ENCODE results near the gene CNTNAP4. TPM values are rescaled to one million over a fixed set of nuclear protein-coding genes. Genes with fewer than 3 reads are reported as not detected.

CNTNAP4 gene
- total RNA-seq, 1 donor from 2014 or later, result not detected

- peaks cover 8% of the 10 kb centered on the region for H3K9me3 Mint-ChIP-seq
- intact Hi-C loops (cut with micrococcal nuclease), result no loop called here
Measured at GRCh38 chr16:76446251-76446650, 169.1 kb downstream of the CNTNAP4 start.

GRCh38 chr16:76450890-76451289, 173.7 kb downstream of the CNTNAP4 start:
- no peak for DNase-seq (ENCODE audit: low spot score)
- Mint-ChIP-seq H3K36me3 (ENCODE audit: low read depth) (no peaks in the 10 kb centered on the region), H3K27me3 (ENCODE audit: low read depth) (no peaks in the 10 kb centered on the region), H3K27ac (no peak overlapping the region), H3K4me3 (ENCODE audit: low read depth) (no peak overlapping the region), H3K9me3 (peaks cover 8% of the 10 kb centered on the region), H3K4me1 (ENCODE audit: low read depth) (no peaks in the 10 kb centered on the region)
- intact Hi-C loops (cut with micrococcal nuclease), result no loop called here

More at GRCh38 chr16:76446251-76446650, 169.1 kb downstream of the CNTNAP4 start:
- Mint-ChIP-seq H3K27ac (no peak overlapping the region), H3K4me3 (ENCODE audit: low read depth) (no peak overlapping the region), H3K27me3 (ENCODE audit: low read depth) (no peaks in the 10 kb centered on the region), H3K4me1 (ENCODE audit: low read depth) (no peaks in the 10 kb centered on the region), H3K36me3 (ENCODE audit: low read depth) (no peaks in the 10 kb centered on the region)
- no peak for DNase-seq (ENCODE audit: low spot score)

- Mint-ChIP-seq H3K27ac (no peak overlapping the region), H3K27me3 (ENCODE audit: low read depth) (no peaks in the 10 kb centered on the region), H3K36me3 (ENCODE audit: low read depth) (no peaks in the 10 kb centered on the region), H3K9me3 (no peaks in the 10 kb centered on the region), H3K4me3 (ENCODE audit: low read depth) (no peak overlapping the region), H3K4me1 (ENCODE audit: low read depth) (no peaks in the 10 kb centered on the region)
- intact Hi-C loops (cut with micrococcal nuclease), result no loop called here
- no peak for DNase-seq (ENCODE audit: low spot score)
Measured at GRCh38 chr16:76455257-76455656, 178.1 kb downstream of the CNTNAP4 start.

GRCh38 chr16:76456016-76456415, 178.8 kb downstream of the CNTNAP4 start:
- Mint-ChIP-seq H3K27me3 (ENCODE audit: low read depth) (no peaks in the 10 kb centered on the region), H3K27ac (no peak overlapping the region)
- intact Hi-C loops (cut with micrococcal nuclease), result no loop called here

GRCh38 chr16:76459111-76459510, 181.9 kb downstream of the CNTNAP4 start:
- intact Hi-C loops (cut with micrococcal nuclease), result no loop called here
- DNase-seq (ENCODE audit: low spot score), result no peak
- Mint-ChIP-seq H3K9me3 (no peaks in the 10 kb centered on the region), H3K27ac (no peak overlapping the region), H3K36me3 (ENCODE audit: low read depth) (no peaks in the 10 kb centered on the region), H3K4me3 (ENCODE audit: low read depth) (no peak overlapping the region), H3K27me3 (ENCODE audit: low read depth) (no peaks in the 10 kb centered on the region), H3K4me1 (ENCODE audit: low read depth) (no peaks in the 10 kb centered on the region)

More at GRCh38 chr16:76456016-76456415, 178.8 kb downstream of the CNTNAP4 start:
- Mint-ChIP-seq H3K36me3 (ENCODE audit: low read depth) (no peaks in the 10 kb centered on the region), H3K9me3 (no peaks in the 10 kb centered on the region), H3K4me3 (ENCODE audit: low read depth) (no peak overlapping the region), H3K4me1 (ENCODE audit: low read depth) (no peaks in the 10 kb centered on the region)
- DNase-seq (ENCODE audit: low spot score), result no peak

- no peak for DNase-seq (ENCODE audit: low spot score)
- intact Hi-C loops (cut with micrococcal nuclease), result no loop called here
- no peaks in the 10 kb centered on the region for H3K36me3 Mint-ChIP-seq (ENCODE audit: low read depth)
- H3K27ac Mint-ChIP-seq, result no peak overlapping the region
- H3K27me3 Mint-ChIP-seq (ENCODE audit: low read depth), result no peaks in the 10 kb centered on the region
- H3K4me1 Mint-ChIP-seq (ENCODE audit: low read depth), result no peaks in the 10 kb centered on the region
- H3K9me3 Mint-ChIP-seq, result no peaks in the 10 kb centered on the region
- H3K4me3 Mint-ChIP-seq (ENCODE audit: low read depth), result no peak overlapping the region
Measured at GRCh38 chr16:76461836-76462235, 184.6 kb downstream of the CNTNAP4 start.

- intact Hi-C loops (cut with micrococcal nuclease), result no loop called here
- Mint-ChIP-seq H3K4me1 (ENCODE audit: low read depth) (no peaks in the 10 kb centered on the region), H3K36me3 (ENCODE audit: low read depth) (no peaks in the 10 kb centered on the region), H3K27ac (no peak overlapping the region), H3K27me3 (ENCODE audit: low read depth) (no peaks in the 10 kb centered on the region), H3K9me3 (no peaks in the 10 kb centered on the region), H3K4me3 (ENCODE audit: low read depth) (no peak overlapping the region)
- no peak for DNase-seq (ENCODE audit: low spot score)
Measured at GRCh38 chr16:76464955-76465620, 187.9 kb downstream of the CNTNAP4 start.

GRCh38 chr16:76466871-76467270, 189.7 kb downstream of the CNTNAP4 start:
- no peak overlapping the region for H3K4me3 Mint-ChIP-seq (ENCODE audit: low read depth)
- H3K4me1 Mint-ChIP-seq (ENCODE audit: low read depth), result no peaks in the 10 kb centered on the region
- H3K27me3 Mint-ChIP-seq (ENCODE audit: low read depth), result no peaks in the 10 kb centered on the region
- intact Hi-C loops (cut with micrococcal nuclease), result no loop called here
- H3K9me3 Mint-ChIP-seq, result peaks cover 2% of the 10 kb centered on the region
- DNase-seq (ENCODE audit: low spot score), result no peak
- no peaks in the 10 kb centered on the region for H3K36me3 Mint-ChIP-seq (ENCODE audit: low read depth)
- no peak overlapping the region for H3K27ac Mint-ChIP-seq

- intact Hi-C loops (cut with micrococcal nuclease), result no loop called here
- Mint-ChIP-seq H3K27ac (no peak overlapping the region), H3K27me3 (ENCODE audit: low read depth) (no peaks in the 10 kb centered on the region), H3K36me3 (ENCODE audit: low read depth) (no peaks in the 10 kb centered on the region), H3K9me3 (peaks cover 5% of the 10 kb centered on the region), H3K4me3 (ENCODE audit: low read depth) (no peak overlapping the region), H3K4me1 (ENCODE audit: low read depth) (no peaks in the 10 kb centered on the region)
- no peak for DNase-seq (ENCODE audit: low spot score)
Measured at GRCh38 chr16:76474048-76474447, 196.8 kb downstream of the CNTNAP4 start.

- no peak for DNase-seq (ENCODE audit: low spot score)
- no peaks in the 10 kb centered on the region for H3K27me3 Mint-ChIP-seq (ENCODE audit: low read depth)
- no peaks in the 10 kb centered on the region for H3K9me3 Mint-ChIP-seq
- no peaks in the 10 kb centered on the region for H3K4me1 Mint-ChIP-seq (ENCODE audit: low read depth)
- H3K27ac Mint-ChIP-seq, result no peak overlapping the region
- intact Hi-C loops (cut with micrococcal nuclease), result no loop called here
- no peaks in the 10 kb centered on the region for H3K36me3 Mint-ChIP-seq (ENCODE audit: low read depth)
- no peak overlapping the region for H3K4me3 Mint-ChIP-seq (ENCODE audit: low read depth)
Measured at GRCh38 chr16:76478105-76478504, 200.9 kb downstream of the CNTNAP4 start.

- Mint-ChIP-seq H3K36me3 (ENCODE audit: low read depth) (no peaks in the 10 kb centered on the region), H3K4me1 (ENCODE audit: low read depth) (no peaks in the 10 kb centered on the region), H3K27ac (no peak overlapping the region), H3K9me3 (peaks cover 3% of the 10 kb centered on the region), H3K27me3 (ENCODE audit: low read depth) (no peaks in the 10 kb centered on the region), H3K4me3 (ENCODE audit: low read depth) (no peak overlapping the region)
- DNase-seq (ENCODE audit: low spot score), result no peak
- intact Hi-C loops (cut with micrococcal nuclease), result no loop called here
Measured at GRCh38 chr16:76483307-76483909, 206.2 kb downstream of the CNTNAP4 start.

GRCh38 chr16:76484020-76484419, 206.8 kb downstream of the CNTNAP4 start:
- no peaks in the 10 kb centered on the region for H3K27me3 Mint-ChIP-seq (ENCODE audit: low read depth)
- no peak overlapping the region for H3K4me3 Mint-ChIP-seq (ENCODE audit: low read depth)
- H3K27ac Mint-ChIP-seq, result no peak overlapping the region

GRCh38 chr16:76486740-76487139, 209.5 kb downstream of the CNTNAP4 start:
- DNase-seq (ENCODE audit: low spot score), result no peak
- H3K4me3 Mint-ChIP-seq (ENCODE audit: low read depth), result no peak overlapping the region
- H3K9me3 Mint-ChIP-seq, result peaks cover 15% of the 10 kb centered on the region
- no peaks in the 10 kb centered on the region for H3K4me1 Mint-ChIP-seq (ENCODE audit: low read depth)
- H3K36me3 Mint-ChIP-seq (ENCODE audit: low read depth), result no peaks in the 10 kb centered on the region
- no peak overlapping the region for H3K27ac Mint-ChIP-seq
- H3K27me3 Mint-ChIP-seq (ENCODE audit: low read depth), result no peaks in the 10 kb centered on the region
- intact Hi-C loops (cut with micrococcal nuclease), result no loop called here

More at GRCh38 chr16:76484020-76484419, 206.8 kb downstream of the CNTNAP4 start:
- Mint-ChIP-seq H3K36me3 (ENCODE audit: low read depth) (no peaks in the 10 kb centered on the region), H3K9me3 (peaks cover 3% of the 10 kb centered on the region), H3K4me1 (ENCODE audit: low read depth) (no peaks in the 10 kb centered on the region)
- DNase-seq (ENCODE audit: low spot score), result no peak
- intact Hi-C loops (cut with micrococcal nuclease), result no loop called here
